GM23338 (cell line): ENCODE data around the gene KCTD17. TPM values are rescaled to one million over a fixed set of nuclear protein-coding genes. Genes with fewer than 3 reads are reported as not detected.

Experiments
- ATAC-seq: fragments of 200-7000 bp; cut with Tn5 transposase; 3 replicates; pipeline ENCODE4 v1.9.1; 2020
- DNase-seq: peaks from one replicate; pipeline ENCODE4 v3.0.0-alpha.2; 2015; ENCODE audit warnings: low spot score
- H2AFZ ChIP-seq: fragments of 200-600 bp; sonication (generic); 2 replicates; pipeline ENCODE4 v1.8.0; 2016; ENCODE audit warnings: antibody characterized with exemption, mild to moderate bottlenecking, moderate library complexity
- H3F3A ChIP-seq: fragments of 200-600 bp; sonication (generic); replicated peaks from 2 replicates; pipeline ENCODE4 v1.8.0; 2017; ENCODE audit warnings: antibody characterized with exemption, mixed run types, low read depth
- H3K27ac ChIP-seq: fragments of 200-600 bp; sonication (generic); 2 replicates; pipeline ENCODE4 v1.6.1; 2016; ENCODE audit warnings: low read depth
- H3K27me3 ChIP-seq: fragments of 200-600 bp; sonication (generic); 2 replicates; pipeline ENCODE4 v1.8.0; 2016; ENCODE audit warnings: mild to moderate bottlenecking, mixed run types, moderate library complexity; ENCODE audit not compliant: insufficient read depth
- H3K36me3 ChIP-seq: fragments of 200-600 bp; sonication (generic); 2 replicates; pipeline ENCODE4 v1.8.0; 2016; ENCODE audit warnings: mild to moderate bottlenecking; ENCODE audit not compliant: insufficient read depth
- H3K4me1 ChIP-seq: fragments of 200-600 bp; sonication (generic); 2 replicates; pipeline ENCODE4 v1.8.0; 2016; ENCODE audit warnings: mild to moderate bottlenecking, moderate library complexity; ENCODE audit not compliant: insufficient read depth
- H3K4me2 ChIP-seq: fragments of 200-600 bp; sonication (generic); 2 replicates; pipeline ENCODE4 v1.7.1; 2017; ENCODE audit warnings: mixed run types
- H3K4me3 ChIP-seq: fragments of 200-600 bp; sonication (generic); 2 replicates; pipeline ENCODE4 v1.6.1; 2016; ENCODE audit warnings: mixed run types
- H3K79me2 ChIP-seq: fragments of 200-600 bp; sonication (generic); replicated peaks from 2 replicates; pipeline ENCODE4 v1.8.0; 2017; ENCODE audit warnings: mild to moderate bottlenecking; ENCODE audit not compliant: insufficient read depth
- H3K9me2 ChIP-seq: fragments of 200-600 bp; sonication (generic); 2 replicates; pipeline ENCODE4 v1.8.0; 2017; ENCODE audit not compliant: insufficient read depth
- H4K20me1 ChIP-seq: fragments of 200-600 bp; sonication (generic); replicated peaks from 2 replicates; pipeline ENCODE4 v1.8.0; 2017; ENCODE audit warnings: mild to moderate bottlenecking; ENCODE audit not compliant: insufficient read depth
- H3K27ac Mint-ChIP-seq: 2 replicates; pipeline ENCODE4 v1.8.0; 2020; ENCODE audit warnings: inconsistent platforms, mild to moderate bottlenecking, moderate library complexity, mixed read lengths
- H3K27me3 Mint-ChIP-seq: 3 replicates; pipeline ENCODE4 v1.8.0; 2022; ENCODE audit warnings: low read depth, mild to moderate bottlenecking, moderate library complexity, mixed read lengths, inconsistent platforms; ENCODE audit not compliant: insufficient read depth, poor library complexity
- H3K36me3 Mint-ChIP-seq: 3 replicates; pipeline ENCODE4 v1.8.0; 2021; ENCODE audit warnings: low read depth, mild to moderate bottlenecking, inconsistent platforms, moderate library complexity, mixed read lengths
- H3K4me1 Mint-ChIP-seq: 3 replicates; pipeline ENCODE4 v1.8.0; 2020; ENCODE audit warnings: mild to moderate bottlenecking, inconsistent platforms, mixed read lengths
- H3K4me3 Mint-ChIP-seq: 3 replicates; pipeline ENCODE4 v1.8.0; 2021; ENCODE audit warnings: moderate library complexity, mild to moderate bottlenecking, inconsistent platforms, mixed read lengths
- H3K9me3 Mint-ChIP-seq: 3 replicates; pipeline ENCODE4 v1.8.0; 2020; ENCODE audit warnings: moderate library complexity, mild to moderate bottlenecking, inconsistent platforms, mixed read lengths
- CREB1 ChIP-seq: fragments of 250-450 bp; sonication (Bioruptor Pico); IDR thresholded peaks from 2 replicates; pipeline ENCODE4 v1.5.0; 2020; ENCODE audit warnings: low read depth, mild to moderate bottlenecking, moderate library complexity
- CTCF ChIP-seq, 2 experiments: fragments of 200-600 bp in 1 of 2; sonication (generic) in 1 of 2; conservative IDR thresholded peaks; 2 replicates each; pipeline versions ENCODE4 v1.5.1 to v1.6.1; 2016 to 2017; ENCODE audit warnings: antibody characterized with exemption in 2 of 2, low read depth in 2 of 2, mild to moderate bottlenecking in 2 of 2, moderate library complexity in 1 of 2
- ETS1 ChIP-seq: IDR thresholded peaks from 2 replicates; pipeline ENCODE4 v1.6.1; 2016; ENCODE audit warnings: antibody characterized with exemption
- EZH2 ChIP-seq: fragments of 200-600 bp; sonication (generic); IDR thresholded peaks from one replicate; pipeline ENCODE4 v1.8.0; 2017; ENCODE audit warnings: antibody characterized with exemption, mild to moderate bottlenecking, low read depth; ENCODE audit not compliant: unreplicated experiment
- EZH2phosphoT487 ChIP-seq: fragments of 200-600 bp; sonication (generic); IDR thresholded peaks from one replicate; pipeline ENCODE4 v1.8.1; 2018; ENCODE audit warnings: antibody characterized with exemption; ENCODE audit not compliant: unreplicated experiment
- JUNB ChIP-seq: IDR thresholded peaks from one replicate; pipeline ENCODE4 v1.6.1; 2016; ENCODE audit warnings: antibody characterized with exemption; ENCODE audit not compliant: unreplicated experiment
- POLR2AphosphoS5 ChIP-seq: IDR thresholded peaks from 2 replicates; pipeline ENCODE4 v1.6.1; 2016; ENCODE audit warnings: antibody characterized with exemption, low read depth
- REST ChIP-seq: IDR thresholded peaks from one replicate; pipeline ENCODE4 v1.6.1; 2018; ENCODE audit warnings: antibody characterized with exemption; ENCODE audit not compliant: unreplicated experiment
- STAT1 ChIP-seq: IDR thresholded peaks from one replicate; pipeline ENCODE4 v1.6.1; 2016; ENCODE audit warnings: antibody characterized with exemption; ENCODE audit not compliant: unreplicated experiment
- ZNF114 ChIP-seq: fragments of 250-450 bp; sonication (Bioruptor Pico); IDR thresholded peaks from 2 replicates; pipeline ENCODE4 v1.5.0; 2020; ENCODE audit warnings: mild to moderate bottlenecking, moderate library complexity
- ZNF331 ChIP-seq: fragments of 250-450 bp; sonication (Bioruptor Pico); IDR thresholded peaks from 2 replicates; pipeline ENCODE4 v1.5.0; 2020; ENCODE audit warnings: low read depth, mild to moderate bottlenecking, moderate library complexity
- polyA plus RNA-seq: library from polyadenylated mRNA; unstranded; fragments of >200 nt; fragmentation: Nextera tagmentation; extraction: Ambion mirVana; gene quantifications from 2 replicates; pipeline ENCODE4 v1.2.1, GENCODE V29; 2016
- total RNA-seq: library from RNA; depleted of rRNA; stranded (reverse); fragments of >200 nt; shearing (Covaris generic); gene quantifications from 2 replicates; pipeline ENCODE4 v1.2.3, GENCODE V29; 2014

KCTD17 gene
- total and polyA plus RNA-seq, 2 experiments from 2014 or later, result 25.1 to 35.0 TPM

GRCh38 chr22:37083914-37084313, 32.4 kb downstream of the KCTD17 start (continued):
- TF ChIP-seq JUNB, result no peak
- no peak for TF ChIP-seq STAT1
- no peak for TF ChIP-seq EZH2phosphoT487

DNA sequence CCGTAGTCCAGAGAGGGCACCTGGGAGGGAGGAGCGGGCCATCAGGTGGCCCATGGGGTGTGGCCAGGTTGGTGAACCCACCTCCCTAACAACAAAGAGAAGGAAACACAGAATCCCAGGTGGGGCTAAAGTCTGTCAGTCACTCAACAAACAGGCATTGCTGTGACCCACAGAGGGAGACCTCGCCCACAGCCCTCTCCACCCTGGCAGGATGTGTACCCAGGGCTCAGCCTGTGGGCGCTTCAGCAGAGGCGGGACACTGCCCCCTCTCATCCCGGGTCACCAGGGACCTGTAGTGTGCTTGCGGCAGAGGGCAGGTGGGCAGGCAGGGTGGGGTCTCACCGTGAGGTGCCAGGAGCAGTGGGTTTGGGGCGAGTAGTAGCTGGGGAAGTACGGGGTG, 32.8 kb downstream of the KCTD17 start:
- Histone ChIP-seq H3K27me3 (no peaks in the 10 kb centered on the region), H3K4me3 (no peak overlapping the region), H2AFZ (no peak overlapping the region), H4K20me1 (no peaks in the 10 kb centered on the region), H3K36me3 (no peaks in the 10 kb centered on the region), H3K4me1 (peaks cover 3% of the 10 kb centered on the region; the same call in 1 of the 2 replicates), H3K9me2 (no peaks in the 10 kb centered on the region), H3K79me2 (no peaks in the 10 kb centered on the region), H3K27ac (no peak overlapping the region), H3F3A (no peaks in the 10 kb centered on the region), H3K4me2 (no peak overlapping the region)
- ATAC-seq (no peak), DNase-seq (no peak)
- H3K36me3 Mint-ChIP-seq, result no peaks in the 10 kb centered on the region
- H3K4me3 Mint-ChIP-seq, result no peak overlapping the region
- H3K9me3 Mint-ChIP-seq, result no peaks in the 10 kb centered on the region
- no peaks in the 10 kb centered on the region; the same call in 1 of the 3 replicates for H3K4me1 Mint-ChIP-seq
- TF ChIP-seq ETS1 (no peak), ZNF331 (CRISPR knock-in tag) (no peak), REST (no peak), POLR2AphosphoS5 (no peak), EZH2 (no peak), ZNF114 (CRISPR knock-in tag) (no peak)
- H3K27me3 Mint-ChIP-seq, result peaks cover 10% of the 10 kb centered on the region
- no peak overlapping the region for H3K27ac Mint-ChIP-seq

DNA sequence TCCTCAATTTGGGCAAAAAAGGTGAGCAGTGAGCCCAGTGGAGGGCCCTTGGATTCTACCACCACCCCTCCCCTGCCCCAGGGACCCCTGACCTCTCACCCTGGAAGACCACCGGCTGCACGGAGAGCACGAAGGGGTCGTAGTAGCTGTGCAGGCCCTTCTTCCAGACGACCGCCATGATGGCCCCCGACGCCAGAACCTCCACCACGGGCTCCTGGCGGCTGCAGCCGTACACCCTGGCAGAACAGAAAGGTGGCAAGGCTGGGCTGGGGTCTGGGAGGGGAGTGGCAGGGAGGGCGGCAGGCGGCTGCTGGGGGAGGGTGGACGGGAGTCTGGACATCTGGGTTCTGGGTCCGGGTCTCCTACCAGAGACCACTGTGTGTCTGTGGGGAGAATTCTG, 34.6 kb downstream of the KCTD17 start:
- H3K4me2 ChIP-seq, result no peak overlapping the region
- no peaks in the 10 kb centered on the region for H3K36me3 Mint-ChIP-seq
- H3K9me3 Mint-ChIP-seq, result no peaks in the 10 kb centered on the region; the same call in 2 of the 3 replicates
- TF ChIP-seq CTCF (conservative IDR thresholded peaks at IDR 0.05; ENCODE audit: low read depth in 2 of 2), result no peak
- TF ChIP-seq EZH2phosphoT487, result no peak
- no peak for TF ChIP-seq POLR2AphosphoS5
- TF ChIP-seq ETS1, result no peak
- TF ChIP-seq STAT1, result no peak
- TF ChIP-seq CREB1 (CRISPR knock-in tag), result no peak
- TF ChIP-seq JUNB, result no peak
- TF ChIP-seq REST, result no peak
- no peak for TF ChIP-seq EZH2
- TF ChIP-seq ZNF331 (CRISPR knock-in tag), result no peak

More for the DNA sequence above, 34.6 kb downstream of the KCTD17 start:
- no peaks in the 10 kb centered on the region for H3K4me1 Mint-ChIP-seq
- ATAC-seq (no peak), DNase-seq (no peak)
- Histone ChIP-seq H3K36me3 (no peaks in the 10 kb centered on the region), H3K27ac (no peak overlapping the region), H2AFZ (no peak overlapping the region), H3K4me1 (no peaks in the 10 kb centered on the region; the same call in 1 of the 2 replicates), H3K9me2 (no peaks in the 10 kb centered on the region), H3K4me3 (no peak overlapping the region), H3F3A (no peaks in the 10 kb centered on the region), H3K79me2 (no peaks in the 10 kb centered on the region), H3K27me3 (no peaks in the 10 kb centered on the region), H4K20me1 (no peaks in the 10 kb centered on the region)
- H3K27me3 Mint-ChIP-seq, result peaks cover 7% of the 10 kb centered on the region
- H3K4me3 Mint-ChIP-seq, result no peak overlapping the region
- no peak overlapping the region for H3K27ac Mint-ChIP-seq
